Loucy (cell line): Measurements from ENCODE around the gene RCN2.

Experiments
- H2AFZ ChIP-seq: fragments of 200-600 bp; sonication (generic); 2 replicates; pipeline ENCODE4 v1.6.0; 2016; ENCODE audit warnings: antibody characterized with exemption, mild to moderate bottlenecking, low read length, moderate library complexity
- H3F3A ChIP-seq: fragments of 200-600 bp; 2 replicates; pipeline ENCODE4 v1.6.0; 2016; ENCODE audit warnings: antibody characterized with exemption, low read depth, mild to moderate bottlenecking
- H3K27me3 ChIP-seq: fragments of 200-600 bp; sonication (generic); 2 replicates; pipeline ENCODE4 v1.6.1; 2014; ENCODE audit warnings: low read length, mild to moderate bottlenecking; ENCODE audit not compliant: insufficient read depth, poor library complexity, severe bottlenecking
- H3K36me3 ChIP-seq: fragments of 200-600 bp; sonication (generic); 2 replicates; pipeline ENCODE4 v1.6.1; 2016; ENCODE audit warnings: low read length; ENCODE audit not compliant: insufficient read depth
- H3K4me1 ChIP-seq: fragments of 200-600 bp; sonication (generic); 2 replicates; pipeline ENCODE4 v1.5.1; 2014; ENCODE audit warnings: low read length, mild to moderate bottlenecking; ENCODE audit not compliant: insufficient read depth, poor library complexity, severe bottlenecking
- H3K4me2 ChIP-seq: fragments of 200-600 bp; sonication (generic); 2 replicates; pipeline ENCODE4 v1.6.0; 2014; ENCODE audit warnings: antibody characterized with exemption, low read length, low read depth, mild to moderate bottlenecking; ENCODE audit not compliant: poor library complexity, severe bottlenecking
- H3K4me3 ChIP-seq: fragments of 200-600 bp; sonication (generic); 2 replicates; pipeline ENCODE4 v1.5.1; 2014; ENCODE audit warnings: low read length, mild to moderate bottlenecking, mixed read lengths; ENCODE audit not compliant: poor library complexity, severe bottlenecking
- H3K79me2 ChIP-seq: fragments of 200-600 bp; sonication (generic); 2 replicates; pipeline ENCODE4 v1.6.1; 2014; ENCODE audit warnings: low read length; ENCODE audit not compliant: insufficient read depth
- H3K9ac ChIP-seq: fragments of 200-600 bp; sonication (generic); 2 replicates; pipeline ENCODE4 v1.6.0; 2014; ENCODE audit warnings: mild to moderate bottlenecking, low read depth, low read length, moderate library complexity; ENCODE audit not compliant: poor library complexity, severe bottlenecking
- H3K9me2 ChIP-seq: fragments of 200-600 bp; sonication (generic); replicated peaks from 2 replicates; pipeline ENCODE4 v1.6.1; 2016; ENCODE audit warnings: low read depth, low read length, mixed read lengths
- H3K9me3 ChIP-seq: fragments of 200-600 bp; sonication (generic); 2 replicates; pipeline ENCODE4 v1.6.1; 2014; ENCODE audit warnings: mild to moderate bottlenecking, antibody characterized with exemption, low read length, low read depth; ENCODE audit not compliant: insufficient read depth
- H4K20me1 ChIP-seq: fragments of 200-600 bp; sonication (generic); 2 replicates; pipeline ENCODE4 v1.6.0; 2014; ENCODE audit warnings: antibody characterized with exemption, low read length, mild to moderate bottlenecking; ENCODE audit not compliant: insufficient read depth, poor library complexity, severe bottlenecking
- EZH2phosphoT487 ChIP-seq: fragments of 200-600 bp; IDR thresholded peaks from 2 replicates; pipeline ENCODE4 v1.6.1; 2018; ENCODE audit warnings: antibody characterized with exemption, mild to moderate bottlenecking, moderate library complexity, borderline replicate concordance
- TF ChIP-seq, protein P1 (sequence below): fragments of 200-600 bp; sonication (generic); conservative IDR thresholded peaks from 2 replicates; pipeline ENCODE4 v1.5.1; 2014; ENCODE audit warnings: mild to moderate bottlenecking, antibody characterized with exemption, low read length

The RCN2 gene

GRCh38 chr15:76994001-76994400 is 62.5 kb downstream of the RCN2 start:
- Histone ChIP-seq H3K36me3 (no peaks in the 10 kb centered on the region), H3F3A (no peaks in the 10 kb centered on the region), H3K9me3 (no peaks in the 10 kb centered on the region), H3K4me2 (no peak overlapping the region), H3K4me1 (peaks cover 57% of the 10 kb centered on the region), H3K4me3 (no peak overlapping the region), H4K20me1 (no peaks in the 10 kb centered on the region), H3K79me2 (peaks cover 23% of the 10 kb centered on the region), H2AFZ (no peak overlapping the region; the same call in 1 of the 2 replicates), H3K9me2 (no peaks in the 10 kb centered on the region), H3K9ac (peak overlapping the region; percentile 75), H3K27me3 (no peaks in the 10 kb centered on the region)
- TF ChIP-seq, protein P1, sequence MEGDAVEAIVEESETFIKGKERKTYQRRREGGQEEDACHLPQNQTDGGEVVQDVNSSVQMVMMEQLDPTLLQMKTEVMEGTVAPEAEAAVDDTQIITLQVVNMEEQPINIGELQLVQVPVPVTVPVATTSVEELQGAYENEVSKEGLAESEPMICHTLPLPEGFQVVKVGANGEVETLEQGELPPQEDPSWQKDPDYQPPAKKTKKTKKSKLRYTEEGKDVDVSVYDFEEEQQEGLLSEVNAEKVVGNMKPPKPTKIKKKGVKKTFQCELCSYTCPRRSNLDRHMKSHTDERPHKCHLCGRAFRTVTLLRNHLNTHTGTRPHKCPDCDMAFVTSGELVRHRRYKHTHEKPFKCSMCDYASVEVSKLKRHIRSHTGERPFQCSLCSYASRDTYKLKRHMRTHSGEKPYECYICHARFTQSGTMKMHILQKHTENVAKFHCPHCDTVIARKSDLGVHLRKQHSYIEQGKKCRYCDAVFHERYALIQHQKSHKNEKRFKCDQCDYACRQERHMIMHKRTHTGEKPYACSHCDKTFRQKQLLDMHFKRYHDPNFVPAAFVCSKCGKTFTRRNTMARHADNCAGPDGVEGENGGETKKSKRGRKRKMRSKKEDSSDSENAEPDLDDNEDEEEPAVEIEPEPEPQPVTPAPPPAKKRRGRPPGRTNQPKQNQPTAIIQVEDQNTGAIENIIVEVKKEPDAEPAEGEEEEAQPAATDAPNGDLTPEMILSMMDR, result no peak
- TF ChIP-seq EZH2phosphoT487, result no peak

GRCh38 chr15:76994496-76994895 is 62.9 kb downstream of the RCN2 start:
- peak overlapping the region; percentile 75 for H3K9ac ChIP-seq
- H2AFZ ChIP-seq, result peak overlapping the region; percentile 81; the same call in 1 of the 2 replicates
- TF ChIP-seq, protein P1, result no peak
- TF ChIP-seq EZH2phosphoT487, result no peak
- H3K9me3 ChIP-seq, result no peaks in the 10 kb centered on the region
- H3K79me2 ChIP-seq, result peaks cover 23% of the 10 kb centered on the region
- no peaks in the 10 kb centered on the region for H3K36me3 ChIP-seq
- no peaks in the 10 kb centered on the region for H4K20me1 ChIP-seq
- peak overlapping the region; percentile 84 for H3K4me2 ChIP-seq
- peaks cover 55% of the 10 kb centered on the region for H3K4me1 ChIP-seq
- no peaks in the 10 kb centered on the region for H3F3A ChIP-seq
- no peaks in the 10 kb centered on the region for H3K27me3 ChIP-seq
- H3K9me2 ChIP-seq, result no peaks in the 10 kb centered on the region
- peak overlapping the region; percentile 81 for H3K4me3 ChIP-seq

GRCh38 chr15:76994971-76995945 is 63.7 kb downstream of the RCN2 start, which contains the start of gene PSTPIP1:
Gene PSTPIP1 (plus strand): TSS chr15:76995126. CDS start chr15:76995574, 448 bp downstream.
- peak within 1 kb of the TSS; percentile 84 for H3K4me2 ChIP-seq
- peaks cover 23% of the 10 kb centered on the region for H3K79me2 ChIP-seq

More at GRCh38 chr15:76994971-76995945, 63.7 kb downstream of the RCN2 start, which contains the start of gene PSTPIP1:
- H3K4me1 ChIP-seq, result peaks cover 61% of the 10 kb centered on the region
- peak within 1 kb of the TSS; percentile 75 for H3K9ac ChIP-seq
- TF ChIP-seq EZH2phosphoT487, result no peak
- TF ChIP-seq, protein P1, result no peak
- H3K9me2 ChIP-seq, result no peaks in the 10 kb centered on the region
- H3K4me3 ChIP-seq, result peak within 1 kb of the TSS; percentile 81
- H3K27me3 ChIP-seq, result no peaks in the 10 kb centered on the region
- no peaks in the 10 kb centered on the region for H3F3A ChIP-seq
- no peaks in the 10 kb centered on the region for H3K36me3 ChIP-seq
- no peaks in the 10 kb centered on the region for H4K20me1 ChIP-seq
- no peaks in the 10 kb centered on the region for H3K9me3 ChIP-seq
- peak within 1 kb of the TSS; percentile 81 for H2AFZ ChIP-seq
